BLaER1 (cell line): Measurements from ENCODE around the gene CNDP2.

Source experiments
- H3K27ac ChIP-seq: shearing (Covaris generic); formaldehyde crosslinking; 2 replicates; pipeline ENCODE4 v1.8.1; 2022
- H3K27me3 ChIP-seq: shearing (Covaris generic); formaldehyde crosslinking; 2 replicates; pipeline ENCODE4 v1.8.1; 2022
- H3K36me3 ChIP-seq: shearing (Covaris generic); formaldehyde crosslinking; 2 replicates; pipeline ENCODE4 v1.8.1; 2022
- H3K4me1 ChIP-seq: shearing (Covaris generic); formaldehyde crosslinking; 2 replicates; pipeline ENCODE4 v1.8.1; 2022
- H3K4me2 ChIP-seq: shearing (Covaris generic); formaldehyde crosslinking; 2 replicates; pipeline ENCODE4 v1.8.1; 2022
- H3K4me3 ChIP-seq: shearing (Covaris generic); formaldehyde crosslinking; 2 replicates; pipeline ENCODE4 v1.8.1; 2022
- H3K9ac ChIP-seq: shearing (Covaris generic); formaldehyde crosslinking; 2 replicates; pipeline ENCODE4 v1.8.1; 2022
- H3K9me3 ChIP-seq: shearing (Covaris generic); formaldehyde crosslinking; 2 replicates; pipeline ENCODE4 v1.8.1; 2022
- H4K20me1 ChIP-seq: shearing (Covaris generic); formaldehyde crosslinking; 2 replicates; pipeline ENCODE4 v1.8.1; 2022
- Cebpa-rat ChIP-seq: shearing (Covaris generic); IDR thresholded peaks from 2 replicates; pipeline ENCODE4 v1.8.1; 2022

CNDP2 gene

GRCh38 chr18:74513883-74514205 lies 17.7 kb downstream of the CNDP2 start:
- Histone ChIP-seq H3K4me3 (no peak overlapping the region), H3K9ac (no peak overlapping the region), H3K9me3 (no peaks in the 10 kb centered on the region), H3K27ac (no peak overlapping the region), H4K20me1 (peaks cover 61% of the 10 kb centered on the region), H3K27me3 (no peaks in the 10 kb centered on the region), H3K4me2 (no peak overlapping the region), H3K4me1 (peaks cover 5% of the 10 kb centered on the region; the same call in 1 of the 2 replicates), H3K36me3 (peaks cover 100% of the 10 kb centered on the region)
- no peak for TF ChIP-seq Cebpa-rat

- peaks cover 100% of the 10 kb centered on the region for H3K36me3 ChIP-seq
- H3K4me1 ChIP-seq = peaks cover 1% of the 10 kb centered on the region; the same call in 1 of the 2 replicates
- H3K27ac ChIP-seq = no peak overlapping the region
- no peak for TF ChIP-seq Cebpa-rat
- H3K27me3 ChIP-seq = no peaks in the 10 kb centered on the region
- no peak overlapping the region for H3K9ac ChIP-seq
- H4K20me1 ChIP-seq = peaks cover 51% of the 10 kb centered on the region
- no peaks in the 10 kb centered on the region for H3K9me3 ChIP-seq
- no peak overlapping the region for H3K4me2 ChIP-seq
- H3K4me3 ChIP-seq = no peak overlapping the region
Observed at GRCh38 chr18:74514860-74515495, 18.8 kb downstream of the CNDP2 start.

- Histone ChIP-seq H3K9ac (no peak overlapping the region), H3K9me3 (no peaks in the 10 kb centered on the region), H3K27ac (no peak overlapping the region), H3K4me3 (no peak overlapping the region), H4K20me1 (peaks cover 43% of the 10 kb centered on the region), H3K4me1 (no peaks in the 10 kb centered on the region), H3K4me2 (no peak overlapping the region), H3K27me3 (no peaks in the 10 kb centered on the region), H3K36me3 (peaks cover 100% of the 10 kb centered on the region)
- no peak for TF ChIP-seq Cebpa-rat
Observed at GRCh38 chr18:74515620-74516231, 19.6 kb downstream of the CNDP2 start.

- Histone ChIP-seq H3K27me3 (no peaks in the 10 kb centered on the region), H3K4me2 (no peak overlapping the region), H3K9me3 (no peaks in the 10 kb centered on the region), H3K9ac (no peak overlapping the region), H3K27ac (no peak overlapping the region), H3K4me3 (no peak overlapping the region), H4K20me1 (peaks cover 42% of the 10 kb centered on the region), H3K36me3 (peaks cover 100% of the 10 kb centered on the region), H3K4me1 (no peaks in the 10 kb centered on the region)
- TF ChIP-seq Cebpa-rat = no peak
Observed at GRCh38 chr18:74516271-74517235, 20.4 kb downstream of the CNDP2 start.

- Histone ChIP-seq H3K27ac (no peak overlapping the region), H3K27me3 (no peaks in the 10 kb centered on the region), H3K4me1 (no peaks in the 10 kb centered on the region), H3K9me3 (no peaks in the 10 kb centered on the region), H3K4me2 (no peak overlapping the region), H3K4me3 (no peak overlapping the region), H3K9ac (no peak overlapping the region), H3K36me3 (peaks cover 99% of the 10 kb centered on the region), H4K20me1 (peaks cover 40% of the 10 kb centered on the region)
- TF ChIP-seq Cebpa-rat = no peak
Observed at GRCh38 chr18:74517236-74517630, 21.1 kb downstream of the CNDP2 start.

GRCh38 chr18:74518456-74519295 lies 22.5 kb downstream of the CNDP2 start:
- peaks cover 6% of the 10 kb centered on the region; the same call in 1 of the 2 replicates for H3K4me1 ChIP-seq
- no peak overlapping the region for H3K4me2 ChIP-seq
- H3K27me3 ChIP-seq = no peaks in the 10 kb centered on the region
- TF ChIP-seq Cebpa-rat = no peak
- no peaks in the 10 kb centered on the region for H3K9me3 ChIP-seq
- H4K20me1 ChIP-seq = peaks cover 26% of the 10 kb centered on the region
- H3K9ac ChIP-seq = no peak overlapping the region
- no peak overlapping the region for H3K27ac ChIP-seq
- peaks cover 93% of the 10 kb centered on the region for H3K36me3 ChIP-seq
- H3K4me3 ChIP-seq = no peak overlapping the region

- Histone ChIP-seq H3K9ac (no peak overlapping the region), H3K36me3 (peaks cover 84% of the 10 kb centered on the region)
Observed at GRCh38 chr18:74519320-74520095, 23.3 kb downstream of the CNDP2 start.

GRCh38 chr18:74520096-74520833 lies 24.1 kb downstream of the CNDP2 start:
- no peak for TF ChIP-seq Cebpa-rat
- no peak overlapping the region for H3K4me2 ChIP-seq
- peaks cover 10% of the 10 kb centered on the region for H4K20me1 ChIP-seq
- H3K9me3 ChIP-seq = no peaks in the 10 kb centered on the region
- H3K27ac ChIP-seq = no peak overlapping the region
- H3K4me3 ChIP-seq = no peak overlapping the region
- H3K36me3 ChIP-seq = peaks cover 80% of the 10 kb centered on the region
- peaks cover 6% of the 10 kb centered on the region; the same call in 1 of the 2 replicates for H3K4me1 ChIP-seq
- no peak overlapping the region for H3K9ac ChIP-seq
- H3K27me3 ChIP-seq = no peaks in the 10 kb centered on the region

More at GRCh38 chr18:74519320-74520095, 23.3 kb downstream of the CNDP2 start:
- Histone ChIP-seq H4K20me1 (peaks cover 17% of the 10 kb centered on the region), H3K27me3 (no peaks in the 10 kb centered on the region), H3K4me2 (no peak overlapping the region), H3K4me3 (no peak overlapping the region), H3K9me3 (no peaks in the 10 kb centered on the region), H3K4me1 (peaks cover 6% of the 10 kb centered on the region; the same call in 1 of the 2 replicates), H3K27ac (no peak overlapping the region)
- TF ChIP-seq Cebpa-rat = no peak
